Epithelial cell of prostate (primary cell): ENCODE data around the gene CMTM4.
"Not testable (repeated sequence)": the region's sequence is repeated elsewhere in the genome, so short reads cannot be mapped to it uniquely, and the experiment has no call there.

Source experiments
- DNase-seq: peaks from one replicate; pipeline ENCODE4 v3.0.0-alpha.2; 2011; ENCODE audit warnings: low read depth, low spot score
- H3K27ac ChIP-seq: fragments of 450-650 bp; 2 replicates; pipeline ENCODE4 v1.5.1; 2017; ENCODE audit warnings: mild to moderate bottlenecking

CMTM4 gene

DNA sequence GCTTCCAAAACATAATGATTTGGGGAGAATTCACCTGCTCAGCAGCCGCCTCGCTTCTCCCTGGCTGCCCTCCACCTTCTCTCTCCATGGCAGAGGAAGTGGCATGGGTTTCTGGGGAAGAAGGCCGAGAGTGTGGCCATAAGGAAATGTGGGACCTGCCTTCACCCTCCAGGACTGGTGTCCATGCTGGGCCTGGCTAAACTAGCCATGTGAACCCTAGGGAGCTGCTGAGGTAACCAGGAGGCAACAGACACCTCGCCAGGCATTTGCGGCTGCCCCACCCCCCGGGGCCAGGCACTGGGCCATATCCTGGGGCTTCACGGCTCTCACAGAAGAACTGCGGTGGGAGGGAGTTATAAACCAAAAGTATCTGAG, 9.9 kb upstream of the CMTM4 start:
- DNase-seq = no peak
- peak overlapping the region; percentile 30 for H3K27ac ChIP-seq

DNA sequence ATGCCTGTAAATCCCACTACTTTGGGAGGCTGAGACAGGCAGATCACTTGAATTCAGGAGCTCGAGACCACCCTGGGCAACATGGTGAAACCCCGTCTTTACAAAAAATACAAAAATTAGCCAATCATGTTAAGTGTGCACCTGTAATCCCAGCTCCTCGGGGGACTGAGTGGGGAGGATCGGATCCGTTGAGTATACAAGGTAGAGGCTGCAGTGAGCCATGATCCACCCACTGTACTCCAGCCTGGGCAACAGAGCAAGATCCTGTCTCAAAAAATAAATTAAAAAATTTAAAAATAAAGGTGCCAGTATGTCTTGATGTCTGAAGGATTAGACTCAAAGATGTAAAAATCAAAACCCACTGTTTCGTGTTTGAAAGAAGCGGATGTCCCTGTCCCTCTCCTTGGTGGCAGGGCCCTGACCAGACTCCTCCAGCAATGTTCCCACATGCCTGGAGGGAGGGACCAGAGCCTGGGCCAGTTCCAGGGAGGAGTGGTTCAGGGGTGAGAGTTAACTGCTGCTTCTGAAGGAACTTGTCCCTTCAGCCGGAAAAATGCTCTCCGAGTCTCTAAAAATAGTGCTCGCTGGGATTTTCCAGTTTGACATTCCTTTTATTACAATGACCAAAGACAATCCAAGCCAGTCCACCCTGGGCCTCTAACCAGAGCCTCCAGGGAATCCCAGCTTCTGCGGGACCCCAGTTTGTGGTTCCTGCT, 9.4 kb upstream of the CMTM4 start:
- peak overlapping the region; percentile 30 for H3K27ac ChIP-seq

DNA sequence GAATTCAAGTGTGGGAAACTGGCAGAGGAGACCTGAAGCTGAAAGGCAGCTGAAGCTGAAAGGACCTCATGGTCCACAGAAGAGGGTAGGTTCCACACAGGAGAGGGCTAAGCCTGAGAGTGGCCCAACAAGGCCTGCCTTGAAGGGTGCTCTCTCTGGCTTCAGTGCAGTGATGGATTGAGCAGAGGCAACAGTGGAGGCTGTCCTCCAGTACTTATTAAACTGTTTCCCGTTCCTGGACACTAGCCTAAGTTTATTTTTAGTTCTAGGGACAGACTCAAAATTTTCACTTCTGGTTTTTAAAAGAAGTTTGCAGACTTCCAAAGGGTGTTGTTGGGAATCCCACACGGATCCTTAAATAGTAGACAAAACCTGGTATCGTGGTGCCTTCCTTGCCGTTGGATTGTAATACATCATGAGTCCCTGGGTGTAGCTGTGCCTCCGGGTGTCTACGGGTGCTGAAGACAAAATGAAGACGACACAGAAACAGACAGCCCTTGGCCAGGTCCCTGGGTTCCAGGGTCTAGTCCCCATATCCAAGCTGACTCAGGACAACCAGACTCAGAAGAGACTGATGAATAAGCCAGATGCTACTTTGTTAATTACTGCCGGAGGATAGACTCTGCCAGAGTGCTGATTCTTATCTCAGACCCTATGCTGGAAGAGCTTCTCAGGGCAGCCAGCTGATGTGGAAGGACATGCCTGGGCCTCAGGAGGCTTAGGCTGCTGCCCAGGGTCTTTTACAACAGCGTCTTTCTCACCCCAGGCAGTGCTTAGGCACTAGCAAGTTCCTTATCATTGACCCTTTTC, 7.1 kb upstream of the CMTM4 start:
- no peak overlapping the region for H3K27ac ChIP-seq
- DNase-seq = no peak

More for the DNA sequence above, 9.4 kb upstream of the CMTM4 start:
- DNase-seq = no peak

DNA sequence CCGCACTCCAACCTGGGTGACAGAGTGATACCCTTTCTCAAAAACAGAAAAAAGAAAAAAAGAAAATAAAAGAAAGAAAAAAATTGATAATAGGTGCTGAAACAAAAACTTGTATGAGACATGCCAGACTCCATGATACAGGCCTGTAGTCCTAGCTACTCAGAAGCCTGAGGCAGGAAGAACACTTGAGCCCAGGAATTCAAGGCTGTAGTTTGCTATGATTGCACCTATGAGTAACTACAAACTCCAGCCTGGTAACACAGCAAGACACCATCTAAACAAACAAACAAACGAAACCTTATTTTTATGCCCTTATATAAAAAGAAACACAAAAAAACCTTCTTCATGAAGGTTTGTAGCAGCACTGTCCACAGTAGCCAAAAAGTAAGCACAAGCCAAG, 5.0 kb upstream of the CMTM4 start:
- no peak overlapping the region for H3K27ac ChIP-seq
- DNase-seq = no peak

DNA sequence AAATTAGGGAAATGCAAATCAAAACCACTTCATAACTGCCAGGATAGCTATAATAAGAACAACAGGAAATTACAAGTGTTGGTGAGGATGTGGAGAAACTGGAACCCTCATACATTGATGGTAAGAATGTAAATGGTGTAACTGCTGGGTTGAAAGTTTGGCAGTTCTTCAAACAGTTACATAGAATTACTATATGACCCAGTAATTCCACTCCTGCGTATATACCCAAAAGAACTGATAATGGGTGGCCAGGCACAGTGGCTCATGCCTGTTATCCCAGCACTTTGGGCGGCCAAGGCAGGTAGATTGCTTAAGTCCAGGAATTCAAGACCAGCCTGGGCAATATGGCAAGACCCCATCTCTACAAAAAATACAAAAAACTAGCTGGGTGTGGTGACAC, 4.5 kb upstream of the CMTM4 start:
- no peak overlapping the region for H3K27ac ChIP-seq
- DNase-seq = no peak

DNA sequence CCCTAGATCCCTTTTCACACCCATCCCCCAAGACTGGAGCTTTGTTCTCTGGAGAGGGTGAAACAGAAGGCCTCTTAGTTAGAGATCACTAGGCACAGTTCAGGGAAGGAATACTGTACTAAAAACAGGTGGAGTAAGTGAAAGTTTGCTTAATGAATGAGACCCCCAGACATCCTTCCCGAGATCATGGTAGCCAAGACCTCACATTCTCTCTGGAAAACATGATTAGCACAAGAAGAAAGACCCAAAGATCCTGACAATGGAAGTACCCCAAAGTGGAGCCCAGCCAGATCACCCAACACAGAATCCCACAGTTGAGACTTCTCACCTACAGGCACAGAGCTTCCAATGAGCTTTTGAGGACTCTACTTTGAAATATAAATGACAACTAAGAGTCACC, 3.4 kb upstream of the CMTM4 start:
- no peak for DNase-seq
- no peak overlapping the region for H3K27ac ChIP-seq

DNA sequence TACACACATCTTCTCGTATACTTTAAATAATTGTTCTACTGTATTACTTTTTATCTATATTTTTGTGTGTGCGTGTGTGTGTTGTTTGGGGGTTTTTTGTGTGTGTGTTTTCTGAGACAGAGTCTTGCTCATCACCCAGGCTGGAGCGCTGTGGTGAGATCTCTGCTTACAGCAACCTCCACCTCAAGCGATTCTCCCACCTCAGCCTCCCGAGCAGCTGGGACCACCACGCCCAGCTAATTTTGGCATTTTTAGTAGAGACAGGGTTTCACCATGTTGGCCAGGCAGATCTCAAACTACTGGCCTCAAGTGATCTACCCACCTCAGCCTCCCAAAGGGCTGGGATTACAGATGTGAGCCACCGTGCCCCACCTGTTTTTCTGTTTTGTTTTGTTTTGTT, 1.5 kb upstream of the CMTM4 start:
- no peak for DNase-seq
- no peak overlapping the region for H3K27ac ChIP-seq

DNA sequence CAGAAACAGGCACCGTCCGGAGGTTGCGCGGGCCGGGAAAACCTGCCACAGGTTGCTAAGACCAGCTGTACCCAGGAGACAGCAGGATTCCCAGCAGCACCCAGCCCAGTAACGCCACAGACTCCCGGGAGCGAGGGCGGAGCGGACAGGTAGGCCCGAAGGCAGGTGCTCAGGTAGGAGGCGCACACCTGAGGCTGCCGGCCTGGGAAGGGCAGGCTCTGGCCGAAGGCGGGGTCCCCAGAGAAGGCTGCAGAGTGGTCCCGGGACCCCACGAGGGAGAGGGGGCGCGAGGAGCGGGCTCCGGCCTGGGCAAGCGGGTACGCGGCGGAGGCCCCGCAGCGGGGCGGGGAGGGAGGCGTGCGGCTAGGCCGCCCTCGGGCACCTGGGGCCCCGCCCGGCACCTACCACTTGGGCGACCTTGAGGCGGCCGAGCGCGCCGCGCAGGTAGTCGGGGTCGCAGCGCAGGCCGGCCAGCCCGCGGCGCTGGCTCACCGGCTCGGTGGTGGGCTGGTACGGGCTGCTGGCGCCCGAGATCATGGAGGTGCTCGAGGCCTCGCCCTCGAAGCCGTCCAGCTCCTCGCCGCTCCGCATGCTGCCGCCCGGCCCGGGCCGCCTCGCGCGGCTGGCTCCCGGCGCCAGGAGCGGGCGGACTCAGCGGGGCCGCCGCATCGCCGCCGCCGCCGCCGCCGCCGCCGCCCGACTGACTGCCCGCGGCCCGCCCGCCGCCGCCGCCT, 441 bp downstream of the CMTM4 start:
- peak overlapping the region; percentile 61 for H3K27ac ChIP-seq
- DNase-seq = no peak

DNA sequence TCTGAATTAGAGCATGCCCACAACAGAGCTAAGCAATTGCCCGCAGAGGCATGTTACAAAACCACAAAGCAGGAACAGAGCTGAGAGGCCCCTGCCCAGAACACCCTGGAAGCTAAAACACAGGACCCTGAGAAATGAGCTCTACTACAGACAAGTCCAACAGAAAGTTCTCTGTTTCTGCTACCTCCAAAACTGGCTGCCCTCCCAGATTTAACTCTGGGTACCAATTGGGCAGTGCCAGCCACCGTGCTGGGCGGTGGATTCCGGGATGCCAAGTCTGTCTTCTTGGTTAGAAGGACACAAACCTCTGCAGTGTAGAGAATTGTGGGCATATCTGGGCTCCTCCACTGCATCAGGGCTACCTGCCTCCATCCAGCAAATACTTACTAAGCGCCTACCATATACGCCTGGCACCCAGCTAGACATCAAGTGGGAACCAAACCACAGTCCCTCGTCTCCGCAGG, 1.0 kb downstream of the CMTM4 start:
- DNase-seq = no peak
- H3K27ac ChIP-seq = peak overlapping the region; percentile 61

DNA sequence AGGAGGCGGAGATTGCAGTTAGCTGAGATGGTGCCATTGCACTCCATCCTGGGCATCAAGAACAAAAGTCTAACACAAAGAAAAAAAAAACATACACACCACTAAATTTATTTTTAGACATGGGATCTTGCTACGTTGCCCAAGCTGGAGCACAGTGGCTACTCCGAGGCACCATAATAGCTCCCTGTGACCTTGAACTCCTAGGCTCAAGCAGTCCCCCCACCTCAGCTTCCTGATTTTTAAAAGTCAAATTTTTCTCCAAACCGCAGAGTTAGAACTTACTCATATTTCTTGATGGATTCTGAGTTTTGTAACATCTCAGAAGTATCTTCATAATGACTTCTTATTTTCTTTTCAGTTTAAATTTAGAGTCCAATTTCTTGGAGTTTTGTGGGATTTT, 3.4 kb downstream of the CMTM4 start:
- no peak overlapping the region for H3K27ac ChIP-seq
- no peak for DNase-seq

DNA sequence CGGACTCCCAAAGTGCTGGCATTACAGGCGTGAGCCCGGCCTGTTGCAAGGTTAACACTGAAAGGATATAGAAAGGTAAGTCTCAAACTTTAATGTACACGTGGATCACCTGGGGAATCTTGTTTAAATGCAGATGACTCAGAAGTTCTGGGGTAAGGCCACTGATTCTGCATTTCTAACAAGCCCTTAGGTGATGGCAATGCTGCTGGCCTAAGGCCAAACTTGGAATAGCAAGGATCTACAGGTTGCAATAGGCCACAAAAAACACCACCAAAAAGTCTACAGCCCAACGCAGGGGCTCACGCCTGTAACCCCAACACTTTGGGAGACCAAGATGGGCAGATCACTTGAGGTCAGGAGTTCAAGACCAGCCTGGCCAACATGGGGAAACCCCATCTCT, 4.2 kb downstream of the CMTM4 start:
- H3K27ac ChIP-seq = no peak overlapping the region
- DNase-seq = peak; percentile 70

DNA sequence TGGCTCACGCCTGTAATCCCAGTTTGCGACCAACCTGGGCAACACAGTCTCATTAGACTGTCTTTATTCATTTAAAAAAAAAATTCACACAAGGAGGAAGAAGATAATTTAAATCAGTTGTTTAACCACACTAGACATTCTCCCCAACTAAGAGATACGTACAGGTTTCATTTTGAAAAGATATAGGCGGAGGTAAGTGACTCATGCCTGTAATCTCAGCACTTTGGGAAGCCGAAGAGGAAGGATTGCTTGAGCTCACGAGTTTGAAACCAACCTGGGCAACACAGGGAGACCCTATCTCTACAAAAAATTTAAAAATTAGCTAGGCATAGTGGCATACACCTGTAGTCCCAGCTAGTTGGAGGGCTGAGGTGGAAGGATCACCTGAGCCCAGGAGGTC, 5.3 kb downstream of the CMTM4 start:
- DNase-seq = no peak
- no peak overlapping the region for H3K27ac ChIP-seq

DNA sequence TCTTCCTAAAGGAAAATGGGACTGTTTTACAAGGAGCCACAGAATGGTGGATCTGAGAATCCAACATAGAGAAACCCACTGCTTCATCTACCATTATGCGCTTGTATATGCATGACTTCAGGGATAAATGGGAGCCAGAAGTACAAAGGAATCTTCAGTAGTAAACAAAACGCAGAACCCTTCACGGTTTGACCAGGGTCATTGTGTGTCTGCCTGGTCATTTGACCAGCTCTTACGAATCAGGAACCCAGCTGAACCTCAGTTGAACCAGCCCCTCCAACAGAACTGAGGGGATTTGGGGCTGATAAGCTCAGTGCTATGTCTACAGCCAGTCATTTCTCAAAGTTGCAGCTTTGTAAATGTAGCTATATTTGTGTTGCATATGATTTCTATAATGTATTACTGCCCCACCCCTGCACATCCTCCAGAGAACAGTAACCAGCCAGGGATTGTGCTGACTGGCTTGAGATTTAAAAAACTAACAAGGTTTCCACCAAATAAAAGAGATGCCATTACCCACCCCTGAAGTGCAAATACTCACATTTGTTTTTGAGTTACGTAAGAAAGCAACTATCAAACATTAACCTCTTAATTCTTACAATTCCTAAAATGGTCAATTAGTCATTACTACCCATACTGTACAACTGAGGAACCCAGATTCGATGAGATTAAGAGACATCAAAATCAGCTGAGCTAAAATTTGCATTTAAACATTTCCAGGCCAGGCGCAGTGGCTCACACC, 6.3 kb downstream of the CMTM4 start:
- no peak for DNase-seq
- H3K27ac ChIP-seq = no peak overlapping the region

DNA sequence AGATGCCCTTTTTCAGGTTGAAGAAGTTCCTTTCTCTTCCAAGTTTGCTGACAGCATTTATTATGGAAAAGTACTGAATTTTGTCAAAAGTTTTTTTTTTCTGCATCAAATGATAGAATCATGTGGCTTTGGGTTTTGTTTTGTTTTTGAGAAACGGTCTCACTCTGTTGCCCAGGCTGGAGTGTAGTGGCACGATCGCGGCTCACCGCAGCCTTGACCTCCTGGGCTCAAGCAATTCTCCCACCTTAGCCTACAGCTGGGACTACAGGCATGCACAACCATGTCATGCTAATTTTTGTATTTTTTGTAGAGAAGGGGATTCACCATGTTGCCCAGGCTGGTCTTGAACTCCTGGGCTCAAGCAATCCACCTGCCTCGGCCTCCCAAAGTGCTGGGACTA, 7.3 kb downstream of the CMTM4 start:
- no peak for DNase-seq
- H3K27ac ChIP-seq = no peak overlapping the region

DNA sequence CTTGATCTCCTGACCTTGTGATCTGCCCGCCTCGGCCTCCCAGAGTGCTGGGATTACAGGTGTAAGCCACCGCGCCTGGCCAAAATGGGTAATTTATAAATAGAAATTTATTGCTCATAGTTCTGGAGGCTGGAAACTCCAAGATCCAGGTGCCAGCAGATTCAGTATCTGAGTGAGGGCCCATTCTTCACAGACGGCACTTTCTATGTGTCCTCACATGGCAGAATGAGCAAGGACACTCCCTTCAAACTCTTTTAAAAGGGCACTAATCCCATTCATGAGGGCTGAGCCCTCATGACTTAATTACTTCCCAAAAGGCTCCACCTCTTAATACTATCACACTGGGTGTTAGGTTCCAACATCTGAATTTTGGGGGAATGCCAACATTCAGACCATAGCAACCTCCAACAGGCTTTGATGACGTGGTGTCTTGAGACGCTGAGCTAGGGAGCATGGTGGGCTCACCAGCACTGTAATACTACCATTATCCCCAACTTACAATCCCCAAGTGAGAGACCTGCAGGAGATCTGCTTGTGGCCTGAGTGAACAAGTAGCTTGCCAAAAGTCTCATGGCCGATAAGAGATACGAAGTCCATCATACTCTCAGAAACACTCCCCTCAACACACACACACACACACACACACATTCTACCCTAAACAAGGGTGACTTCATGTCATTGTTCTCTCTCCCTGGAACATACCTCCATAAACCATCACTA, 8.5 kb downstream of the CMTM4 start:
- H3K27ac ChIP-seq = no peak overlapping the region
- no peak for DNase-seq

DNA sequence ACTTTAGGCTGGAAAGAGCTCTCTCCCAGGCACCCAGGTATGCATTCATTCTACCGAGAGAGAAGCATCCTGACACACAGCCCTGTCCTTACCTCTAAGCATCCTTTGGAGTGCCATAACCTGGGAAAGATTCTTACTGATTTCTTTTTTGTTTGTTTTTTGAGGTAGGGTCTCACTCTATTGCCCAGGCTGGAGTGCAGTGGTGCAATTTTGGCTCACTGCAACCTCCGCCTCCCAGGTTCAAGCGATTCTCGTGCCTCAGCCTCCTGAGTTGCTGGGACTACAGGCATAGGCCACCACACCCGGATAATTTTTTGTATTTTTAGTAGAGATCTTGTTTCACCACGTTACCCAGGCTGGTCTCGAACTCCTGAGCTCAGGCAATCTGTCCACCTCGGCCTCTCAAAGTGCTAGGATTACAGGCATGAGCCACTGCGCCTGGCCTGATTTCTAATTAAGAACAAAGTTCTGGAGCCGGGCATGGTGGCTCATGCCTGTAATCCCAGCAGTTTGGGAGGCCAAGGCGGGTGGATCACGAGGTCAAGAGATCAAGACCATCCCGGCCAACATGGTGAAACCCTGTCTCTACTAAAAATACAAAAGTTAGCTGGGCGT, 10.9 kb downstream of the CMTM4 start:
- DNase-seq, H3K27ac ChIP-seq: not testable (repeated sequence)

DNA sequence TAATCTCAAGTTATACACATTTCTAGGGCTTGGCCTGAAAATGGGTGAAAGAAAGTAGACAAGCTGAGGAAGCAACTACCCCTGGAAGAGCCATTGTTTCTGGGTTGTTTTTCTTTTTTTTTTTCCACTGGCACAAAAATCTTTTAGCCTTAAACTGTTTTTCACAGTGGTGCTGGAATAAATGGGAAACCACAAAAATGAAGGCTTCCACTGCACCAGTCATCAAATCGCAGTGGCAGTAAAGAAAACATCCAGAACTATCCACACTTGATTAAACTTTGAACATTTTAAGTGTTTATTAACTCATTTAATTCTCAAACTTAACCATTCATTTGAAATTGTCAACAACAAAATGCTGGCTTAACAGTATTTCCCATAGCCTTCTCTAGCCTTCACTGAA, 14.3 kb downstream of the CMTM4 start:
- DNase-seq = no peak
- no peak overlapping the region for H3K27ac ChIP-seq

DNA sequence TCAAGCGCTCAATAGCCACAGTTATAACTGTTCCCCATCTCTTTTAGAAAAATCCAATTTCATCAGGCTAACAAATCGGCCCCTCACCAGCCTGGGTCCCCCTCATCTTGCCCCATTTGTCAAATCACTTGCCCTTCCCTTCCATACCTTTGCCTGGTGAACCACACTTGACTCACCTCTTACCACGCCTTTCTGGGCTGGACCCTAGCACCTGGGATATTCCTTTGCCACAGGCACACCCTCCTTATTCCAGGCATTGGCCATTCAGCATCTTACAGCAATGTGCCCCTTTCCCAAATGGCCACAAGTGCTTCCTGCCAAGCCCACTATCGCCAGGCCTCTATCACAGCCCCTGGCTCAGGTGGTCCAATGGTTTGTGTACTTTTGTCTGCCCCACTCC, 14.9 kb downstream of the CMTM4 start:
- no peak for DNase-seq
- H3K27ac ChIP-seq = no peak overlapping the region

DNA sequence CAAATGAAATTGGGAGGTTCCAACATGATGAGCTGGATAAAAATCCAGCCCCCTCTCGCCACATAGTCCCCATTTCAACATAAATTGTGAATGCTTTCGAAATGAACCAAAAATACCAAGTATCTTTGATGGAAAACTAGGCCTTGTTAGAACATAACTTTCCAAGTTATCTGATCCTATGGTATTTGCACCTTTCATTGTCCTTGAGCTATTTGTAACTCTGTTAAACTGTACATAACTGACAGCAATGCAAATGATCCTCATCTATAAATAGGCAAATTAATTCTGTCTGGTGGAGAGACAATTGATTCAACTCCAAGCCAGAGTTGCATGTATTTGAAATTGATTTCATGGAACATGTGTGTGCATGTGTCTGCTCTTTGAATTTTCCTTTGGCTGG, 18.2 kb downstream of the CMTM4 start:
- DNase-seq = no peak
- H3K27ac ChIP-seq = no peak overlapping the region
